Ovary (tissue), 9 donors: ENCODE measurements around the gene NEIL3. TPM values are rescaled to one million over a fixed set of nuclear protein-coding genes. Genes with fewer than 3 reads are reported as not detected.

Experiments used
- DNase-seq, 5 donors: peaks; one replicate each; pipeline ENCODE4 v3.0.0-alpha.2; 2019 to 2020
- H3K27ac ChIP-seq, 2 donors: fragments of 200-600 bp; one replicate each; pipeline versions ENCODE4 v1.5.1 to v1.8.0; 2019 to 2022
- H3K27me3 ChIP-seq: fragments of 200-600 bp; one replicate; pipeline ENCODE4 v1.8.0; 2022
- H3K36me3 ChIP-seq: fragments of 200-600 bp; sonication (generic); one replicate; pipeline ENCODE4 v1.5.1; 2019
- H3K4me1 ChIP-seq: one replicate; pipeline ENCODE4 v1.8.1; 2013; ENCODE audit warnings: mild to moderate bottlenecking, moderate library complexity; ENCODE audit not compliant: insufficient read depth
- H3K4me3 ChIP-seq: fragments of 200-600 bp; sonication (generic); one replicate; pipeline ENCODE4 v1.5.1; 2017
- H3K9me3 ChIP-seq, 2 donors: fragments of 200-600 bp in 1 of 2; sonication (generic) in 1 of 2; one replicate each; pipeline versions ENCODE4 v1.5.1 to v1.8.1; 2013 to 2019; ENCODE audit warnings: mild to moderate bottlenecking in 1 of 2, moderate library complexity in 1 of 2
- CTCF ChIP-seq, 3 donors: fragments of 450-650 bp in 2 of 3; fragments of 200-600 bp in 1 of 3; IDR thresholded peaks; one replicate each; pipeline versions ENCODE4 v1.5.1 to v1.8.0; 2016 to 2022; ENCODE audit warnings: antibody characterized with exemption in 3 of 3, mild to moderate bottlenecking in 1 of 3
- EP300 ChIP-seq: sonication (generic); formaldehyde crosslinking; IDR thresholded peaks from one replicate; pipeline ENCODE4 v1.6.1; 2017; ENCODE audit warnings: antibody characterized with exemption
- POLR2A ChIP-seq: fragments of 450-650 bp; IDR thresholded peaks from one replicate; pipeline ENCODE4 v1.6.1; 2017; ENCODE audit warnings: antibody characterized with exemption, mild to moderate bottlenecking, moderate library complexity
- WGBS, 3 donors: extraction: QIAGEN DNeasy Blood & Tissue Kit in 1 of 3; methylation state at CpG; one replicate each; pipeline versions ENCODE4 v1.1.5 to v1.1.7; 2013 to 2017; 5-methylcytosine and 5-hydroxymethylcytosine counted together
- intact Hi-C, 4 donors: fragments of 100-400 bp; cut with DNase I; formaldehyde crosslinking; loops; one replicate each; pipeline versions ENCODE4 v1.11.0 to v1.15.1; 2022 to 2023
- polyA plus RNA-seq, 2 donors: library from polyadenylated mRNA; stranded (reverse); fragments of 200-250 nt in 1 of 2; fragments of 350-450 nt in 1 of 2; fragmentation: Illumina TruSeq in 1 of 2; extraction: RNeasy Lipid Tissue Mini Kit (QIAGEN cat#74804) in 1 of 2; gene quantifications; one replicate each; pipeline ENCODE4 v1.2.3, GENCODE V29; 2013 to 2014
- total RNA-seq, 7 donors: library from RNA; depleted of rRNA in 2 of 7; stranded (reverse); fragments of >200 nt in 2 of 7; fragmentation: NEBNext Ultra II Directional in 3 of 7; extraction: Animal tissue kit (Norgen Biotek cat#: 25700) in 3 of 7; gene quantifications; one replicate each; pipeline versions ENCODE4 v1.1.0 to v1.2.4, GENCODE V29; 2016 to 2023
- donor health status: DM: no; HTN: no; CAD: no; lungs with moderate emphysema.
- donor health status: DM: no; HTN: no; CAD: no.
- donor health status: Bipolar disorder and iron deficiency.
- donor health status: DM: yes; HTN: yes; CAD: no.
- donor health status: DM: no; HTN: no; CAD: no.
- donor health status: DM: yes; HTN: yes; CAD: no.

NEIL3 gene
- total and polyA plus RNA-seq, 9 donors: 0.10 to 0.52 (median 0.24) TPM; not detected in 3

GRCh38 chr4:177376024-177376423, 66.3 kb downstream of the NEIL3 start:
- H3K36me3 ChIP-seq: no peaks in the 10 kb centered on the region
- no peak for DNase-seq
- no peak overlapping the region for H3K27ac ChIP-seq
- no peaks in the 10 kb centered on the region for H3K4me1 ChIP-seq
- 83 to 92% (median 88%) methylated on average over 2 of the region's 2 CpGs for WGBS, 3 donors
- TF ChIP-seq POLR2A (no peak), CTCF (IDR thresholded peaks at IDR 0.05) (no peak), EP300 (no peak)
- H3K4me3 ChIP-seq: no peak overlapping the region
- H3K27me3 ChIP-seq: no peaks in the 10 kb centered on the region
- no peaks in the 10 kb centered on the region for H3K9me3 ChIP-seq
- intact Hi-C loops: no loop called here

- H3K9me3 ChIP-seq: no peaks in the 10 kb centered on the region
- WGBS, 3 donors: 96 to 97% (median 96%) methylated on average over 15 to 19 of the region's 19 CpGs
- intact Hi-C loops: no loop called here
- no peaks in the 10 kb centered on the region for H3K4me1 ChIP-seq
- no peaks in the 10 kb centered on the region for H3K27me3 ChIP-seq
- H3K4me3 ChIP-seq: no peak overlapping the region
- no peak overlapping the region for H3K27ac ChIP-seq
- TF ChIP-seq POLR2A: no peak
- no peak for TF ChIP-seq EP300
- no peak for TF ChIP-seq CTCF (IDR thresholded peaks at IDR 0.05)
- H3K36me3 ChIP-seq: no peaks in the 10 kb centered on the region
- no peak for DNase-seq
These were observed 71.1 kb downstream of the NEIL3 start for GRCh38 chr4:177380730-177381287.

- TF ChIP-seq CTCF (IDR thresholded peaks at IDR 0.05) (no peak), POLR2A (no peak), EP300 (no peak)
- no peak overlapping the region for H3K27ac ChIP-seq
- intact Hi-C loops: no loop called here
- H3K4me1 ChIP-seq: no peaks in the 10 kb centered on the region
- no peaks in the 10 kb centered on the region for H3K36me3 ChIP-seq
- no peak for DNase-seq
- H3K4me3 ChIP-seq: no peak overlapping the region
- no peaks in the 10 kb centered on the region for H3K27me3 ChIP-seq
- WGBS, 3 donors: 95 to 97% (median 96%) methylated on average over 13 of the region's 13 CpGs
- no peaks in the 10 kb centered on the region for H3K9me3 ChIP-seq
These were observed 72.2 kb downstream of the NEIL3 start for GRCh38 chr4:177381762-177382310.

- no peak for DNase-seq
- H3K9me3 ChIP-seq: no peaks in the 10 kb centered on the region
- no peaks in the 10 kb centered on the region for H3K4me1 ChIP-seq
- WGBS, 3 donors: 75 to 88% (median 86%) methylated on average over 4 of the region's 4 CpGs
- no peak overlapping the region for H3K27ac ChIP-seq
- H3K4me3 ChIP-seq: no peak overlapping the region
- intact Hi-C loops: no loop called here
- H3K27me3 ChIP-seq: no peaks in the 10 kb centered on the region
- no peak for TF ChIP-seq CTCF (IDR thresholded peaks at IDR 0.05)
- no peak for TF ChIP-seq POLR2A
- TF ChIP-seq EP300: no peak
- H3K36me3 ChIP-seq: no peaks in the 10 kb centered on the region
These were observed 75.3 kb downstream of the NEIL3 start for GRCh38 chr4:177384856-177385397.
